ENCODE measurements around the gene TOP3B. TPM values are rescaled to one million over a fixed set of nuclear protein-coding genes. Genes with fewer than 3 reads are reported as not detected.

TOP3B gene, protein sequence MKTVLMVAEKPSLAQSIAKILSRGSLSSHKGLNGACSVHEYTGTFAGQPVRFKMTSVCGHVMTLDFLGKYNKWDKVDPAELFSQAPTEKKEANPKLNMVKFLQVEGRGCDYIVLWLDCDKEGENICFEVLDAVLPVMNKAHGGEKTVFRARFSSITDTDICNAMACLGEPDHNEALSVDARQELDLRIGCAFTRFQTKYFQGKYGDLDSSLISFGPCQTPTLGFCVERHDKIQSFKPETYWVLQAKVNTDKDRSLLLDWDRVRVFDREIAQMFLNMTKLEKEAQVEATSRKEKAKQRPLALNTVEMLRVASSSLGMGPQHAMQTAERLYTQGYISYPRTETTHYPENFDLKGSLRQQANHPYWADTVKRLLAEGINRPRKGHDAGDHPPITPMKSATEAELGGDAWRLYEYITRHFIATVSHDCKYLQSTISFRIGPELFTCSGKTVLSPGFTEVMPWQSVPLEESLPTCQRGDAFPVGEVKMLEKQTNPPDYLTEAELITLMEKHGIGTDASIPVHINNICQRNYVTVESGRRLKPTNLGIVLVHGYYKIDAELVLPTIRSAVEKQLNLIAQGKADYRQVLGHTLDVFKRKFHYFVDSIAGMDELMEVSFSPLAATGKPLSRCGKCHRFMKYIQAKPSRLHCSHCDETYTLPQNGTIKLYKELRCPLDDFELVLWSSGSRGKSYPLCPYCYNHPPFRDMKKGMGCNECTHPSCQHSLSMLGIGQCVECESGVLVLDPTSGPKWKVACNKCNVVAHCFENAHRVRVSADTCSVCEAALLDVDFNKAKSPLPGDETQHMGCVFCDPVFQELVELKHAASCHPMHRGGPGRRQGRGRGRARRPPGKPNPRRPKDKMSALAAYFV
- total RNA-seq = 14.7 and 15.6 TPM in 2 replicates

DNA sequence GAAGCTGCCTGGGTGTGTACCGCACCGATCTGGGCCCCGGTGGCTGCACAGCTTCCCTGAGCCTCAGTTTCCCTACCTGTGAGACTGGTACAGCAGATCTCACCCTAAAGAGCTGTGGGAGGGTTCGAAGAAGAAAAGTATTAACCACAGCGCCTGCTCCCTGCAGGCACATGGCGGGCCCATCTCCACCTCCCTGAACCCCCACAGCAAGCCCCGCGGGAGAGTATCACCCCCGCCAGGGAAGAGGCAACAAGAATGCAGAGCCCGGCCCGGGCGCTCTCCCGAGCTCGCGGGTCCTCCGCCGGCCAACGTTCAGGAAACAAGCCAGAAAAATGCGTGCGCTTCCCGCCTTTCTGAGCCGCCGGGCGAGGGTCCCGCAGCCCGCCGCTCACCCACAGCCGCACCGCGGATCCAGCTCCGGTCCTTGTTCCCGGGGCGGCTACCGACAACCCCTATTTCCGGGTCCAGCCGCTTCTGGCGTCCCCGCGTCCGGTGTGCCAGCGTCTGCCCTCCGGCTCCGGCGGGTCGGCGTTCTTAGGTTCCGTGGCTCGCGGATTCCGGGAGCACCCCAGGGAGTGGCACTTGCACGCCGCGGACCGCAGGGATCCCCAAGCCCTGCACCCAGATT lies at the start of gene TOP3B:
TOP3B (minus strand) TSS at position 450 of the 628 bp plus-strand sequence. CDS start 7,078 bp downstream, outside the sequence.

DNA sequence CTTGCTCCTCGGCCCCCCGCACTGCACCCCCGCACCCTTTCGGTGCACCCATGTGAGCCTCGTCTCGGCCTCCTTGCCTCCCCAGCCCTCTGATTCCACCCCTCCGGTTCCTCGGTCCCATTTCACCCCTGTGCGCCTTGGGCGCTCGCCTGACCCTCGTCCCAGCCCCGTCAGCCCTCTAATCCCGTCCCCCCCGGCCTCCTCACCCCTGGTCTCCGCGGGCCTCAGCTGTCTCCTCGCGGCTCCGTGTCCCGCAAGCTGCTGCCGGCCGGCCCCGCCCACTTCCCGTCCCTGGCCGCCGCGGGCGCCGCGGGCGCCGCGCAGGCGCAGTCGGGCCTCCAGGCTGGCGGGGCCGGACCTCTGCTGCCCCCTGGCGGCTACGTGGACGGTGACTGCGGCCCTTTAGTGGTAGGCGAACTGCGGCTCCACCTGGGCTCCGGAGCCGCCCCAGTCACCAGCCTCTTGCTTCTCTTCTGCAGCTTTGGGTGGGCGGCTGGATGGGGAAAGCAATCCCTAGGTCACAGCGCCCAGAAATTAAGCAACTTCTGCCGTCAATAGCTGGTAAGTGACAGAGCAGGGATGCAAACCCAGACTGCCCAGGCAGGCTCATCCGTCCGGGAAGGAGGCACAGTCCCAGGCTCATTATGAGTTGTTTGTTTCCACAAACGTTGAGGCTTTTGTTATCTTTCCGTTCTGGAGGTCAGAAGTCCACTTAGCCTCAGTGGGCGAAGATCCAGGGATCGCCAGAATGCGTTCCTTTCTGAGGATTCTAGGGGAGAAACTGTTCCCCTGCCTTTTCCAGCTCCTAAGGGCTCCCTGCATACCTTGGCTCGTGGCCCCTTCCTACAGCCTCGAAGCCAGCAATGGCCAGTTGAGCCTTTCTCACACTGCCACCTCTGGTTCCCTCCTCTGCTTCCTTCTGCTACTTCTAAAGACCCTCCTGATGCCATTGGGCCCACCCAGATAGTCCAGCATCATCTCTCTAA lies 29.7 kb downstream of the TOP3B start, which contains the start of gene PPM1F:
PPM1F (minus strand) TSS at position 263 of the 986 bp plus-strand sequence. CDS start 6,800 bp downstream, outside the sequence.

Other genes starting within 250 kb of the TOP3B start
- 1.3 and 1.4 TPM in 2 replicates for gene YPEL1, start 247.0 kb downstream of the TOP3B start, total RNA-seq
- 59.4 and 62.8 TPM in 2 replicates for gene MAPK1, start 115.1 kb downstream of the TOP3B start, total RNA-seq
- 42.9 and 49.3 TPM in 2 replicates for gene PPM1F, start 29.9 kb downstream of the TOP3B start, total RNA-seq

Measured in aortic smooth muscle cell (primary cell).